Neural cell (in vitro differentiated cells): Measurements from ENCODE around the gene DYNLT5.

ENCODE experiments used
- EP300 ChIP-seq: fragments of 450-650 bp; conservative IDR thresholded peaks from 2 replicates; pipeline ENCODE4 v1.6.1; 2014; ENCODE audit warnings: antibody characterized with exemption, mild to moderate bottlenecking, moderate library complexity; ENCODE audit not compliant: poor library complexity, severe bottlenecking
- EZH2 ChIP-seq: fragments of 200-600, 300-800 bp; shearing (Covaris generic), sonication (generic); IDR thresholded peaks from 2 replicates; pipeline ENCODE4 v1.6.1; 2014; ENCODE audit warnings: antibody characterized with exemption, low read length, borderline replicate concordance, mild to moderate bottlenecking; ENCODE audit not compliant: insufficient read depth, poor library complexity, severe bottlenecking
- POLR2AphosphoS5 ChIP-seq: IDR thresholded peaks from 2 replicates; pipeline ENCODE4 v1.6.1; 2012
- TAF1 ChIP-seq: IDR thresholded peaks from 2 replicates; pipeline ENCODE4 v1.6.1; 2012; ENCODE audit warnings: low read depth
- TF ChIP-seq, protein P1 (sequence below): fragments of 450-650 bp; IDR thresholded peaks from 2 replicates; pipeline ENCODE4 v1.5.1; 2014; ENCODE audit warnings: antibody characterized with exemption, mild to moderate bottlenecking, moderate library complexity; ENCODE audit not compliant: poor library complexity, severe bottlenecking
- TF ChIP-seq, protein P2 (sequence below): IDR thresholded peaks from 2 replicates; pipeline ENCODE4 v1.6.1; 2012; ENCODE audit warnings: borderline replicate concordance

DNA sequence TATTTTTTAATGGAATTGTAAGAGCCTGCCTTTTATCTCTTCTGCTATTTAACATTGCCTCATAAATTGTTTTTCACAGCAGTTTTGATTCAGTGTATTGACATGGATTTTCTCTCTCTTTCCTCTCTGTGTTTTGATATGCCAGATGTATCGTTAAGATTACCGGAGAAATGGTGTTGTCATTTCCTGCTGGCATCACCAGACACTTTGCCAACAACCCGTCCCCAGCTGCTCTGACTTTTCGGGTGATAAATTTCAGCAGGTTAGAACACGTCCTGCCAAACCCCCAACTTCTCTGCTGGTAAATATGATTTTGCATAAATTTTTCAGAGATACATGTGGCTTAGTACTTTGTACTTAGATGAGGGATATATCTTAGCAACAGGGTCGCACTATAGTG, 23.1 kb upstream of the DYNLT5 start:
- TF ChIP-seq, protein P1, sequence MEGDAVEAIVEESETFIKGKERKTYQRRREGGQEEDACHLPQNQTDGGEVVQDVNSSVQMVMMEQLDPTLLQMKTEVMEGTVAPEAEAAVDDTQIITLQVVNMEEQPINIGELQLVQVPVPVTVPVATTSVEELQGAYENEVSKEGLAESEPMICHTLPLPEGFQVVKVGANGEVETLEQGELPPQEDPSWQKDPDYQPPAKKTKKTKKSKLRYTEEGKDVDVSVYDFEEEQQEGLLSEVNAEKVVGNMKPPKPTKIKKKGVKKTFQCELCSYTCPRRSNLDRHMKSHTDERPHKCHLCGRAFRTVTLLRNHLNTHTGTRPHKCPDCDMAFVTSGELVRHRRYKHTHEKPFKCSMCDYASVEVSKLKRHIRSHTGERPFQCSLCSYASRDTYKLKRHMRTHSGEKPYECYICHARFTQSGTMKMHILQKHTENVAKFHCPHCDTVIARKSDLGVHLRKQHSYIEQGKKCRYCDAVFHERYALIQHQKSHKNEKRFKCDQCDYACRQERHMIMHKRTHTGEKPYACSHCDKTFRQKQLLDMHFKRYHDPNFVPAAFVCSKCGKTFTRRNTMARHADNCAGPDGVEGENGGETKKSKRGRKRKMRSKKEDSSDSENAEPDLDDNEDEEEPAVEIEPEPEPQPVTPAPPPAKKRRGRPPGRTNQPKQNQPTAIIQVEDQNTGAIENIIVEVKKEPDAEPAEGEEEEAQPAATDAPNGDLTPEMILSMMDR = no peak
- TF ChIP-seq EZH2 (no peak), EP300 (no peak), POLR2AphosphoS5 (no peak), TAF1 (no peak)
- TF ChIP-seq, protein P2, sequence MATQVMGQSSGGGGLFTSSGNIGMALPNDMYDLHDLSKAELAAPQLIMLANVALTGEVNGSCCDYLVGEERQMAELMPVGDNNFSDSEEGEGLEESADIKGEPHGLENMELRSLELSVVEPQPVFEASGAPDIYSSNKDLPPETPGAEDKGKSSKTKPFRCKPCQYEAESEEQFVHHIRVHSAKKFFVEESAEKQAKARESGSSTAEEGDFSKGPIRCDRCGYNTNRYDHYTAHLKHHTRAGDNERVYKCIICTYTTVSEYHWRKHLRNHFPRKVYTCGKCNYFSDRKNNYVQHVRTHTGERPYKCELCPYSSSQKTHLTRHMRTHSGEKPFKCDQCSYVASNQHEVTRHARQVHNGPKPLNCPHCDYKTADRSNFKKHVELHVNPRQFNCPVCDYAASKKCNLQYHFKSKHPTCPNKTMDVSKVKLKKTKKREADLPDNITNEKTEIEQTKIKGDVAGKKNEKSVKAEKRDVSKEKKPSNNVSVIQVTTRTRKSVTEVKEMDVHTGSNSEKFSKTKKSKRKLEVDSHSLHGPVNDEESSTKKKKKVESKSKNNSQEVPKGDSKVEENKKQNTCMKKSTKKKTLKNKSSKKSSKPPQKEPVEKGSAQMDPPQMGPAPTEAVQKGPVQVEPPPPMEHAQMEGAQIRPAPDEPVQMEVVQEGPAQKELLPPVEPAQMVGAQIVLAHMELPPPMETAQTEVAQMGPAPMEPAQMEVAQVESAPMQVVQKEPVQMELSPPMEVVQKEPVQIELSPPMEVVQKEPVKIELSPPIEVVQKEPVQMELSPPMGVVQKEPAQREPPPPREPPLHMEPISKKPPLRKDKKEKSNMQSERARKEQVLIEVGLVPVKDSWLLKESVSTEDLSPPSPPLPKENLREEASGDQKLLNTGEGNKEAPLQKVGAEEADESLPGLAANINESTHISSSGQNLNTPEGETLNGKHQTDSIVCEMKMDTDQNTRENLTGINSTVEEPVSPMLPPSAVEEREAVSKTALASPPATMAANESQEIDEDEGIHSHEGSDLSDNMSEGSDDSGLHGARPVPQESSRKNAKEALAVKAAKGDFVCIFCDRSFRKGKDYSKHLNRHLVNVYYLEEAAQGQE = no peak
